HG03575 (cell line): Measurements from ENCODE around the gene NOXA1.
"Not testable (repeated sequence)": the region's sequence is repeated elsewhere in the genome, so short reads cannot be mapped to it uniquely, and the experiment has no call there.

Experiments used
- ATAC-seq: cut with Tn5 transposase; IDR thresholded peaks from one replicate; pipeline ENCODE4 v1.9.1; 2021; ENCODE audit not compliant: unreplicated experiment, insufficient number of reproducible peaks, low FRiP score; ENCODE audit errors: extremely low read depth

NOXA1 gene

DNA sequence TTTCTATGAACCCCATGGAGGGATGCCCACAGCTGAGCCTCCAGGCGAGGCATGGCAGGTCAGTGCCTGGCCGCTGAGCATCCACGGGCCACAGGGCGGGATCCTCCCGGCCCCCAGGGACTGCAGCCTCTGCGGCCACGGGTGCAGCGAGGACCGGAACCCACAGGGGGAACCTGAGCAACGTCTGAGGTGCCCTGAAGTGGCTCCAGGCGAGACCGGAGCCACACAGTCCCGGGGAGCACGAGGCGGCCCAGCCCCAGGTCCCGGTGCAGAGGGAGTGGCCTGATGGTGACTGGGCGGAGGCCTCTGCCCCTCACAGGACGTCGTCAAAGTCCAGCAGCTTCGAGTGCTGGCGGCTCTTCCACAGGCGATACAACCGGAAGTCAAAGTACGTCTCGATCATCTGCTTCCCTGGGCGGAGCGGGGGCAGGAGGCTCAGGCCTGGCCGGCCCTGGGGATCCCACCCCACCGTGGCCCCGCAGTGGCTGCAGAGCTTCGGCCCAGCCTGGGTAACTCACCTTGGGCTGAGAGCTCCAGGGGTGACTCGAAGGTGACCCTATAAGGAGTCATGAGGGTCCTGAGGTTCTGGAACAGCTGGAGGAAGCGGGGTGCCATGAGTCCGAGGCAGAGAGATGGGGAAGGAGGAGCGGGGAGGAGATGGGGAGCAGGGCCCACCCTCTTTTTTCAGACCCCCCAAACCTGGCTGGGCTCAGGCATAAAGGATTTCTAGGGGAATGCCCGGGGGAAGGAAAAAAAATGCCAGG is 26.1 kb downstream of the NOXA1 start:
- ATAC-seq, result no peak

DNA sequence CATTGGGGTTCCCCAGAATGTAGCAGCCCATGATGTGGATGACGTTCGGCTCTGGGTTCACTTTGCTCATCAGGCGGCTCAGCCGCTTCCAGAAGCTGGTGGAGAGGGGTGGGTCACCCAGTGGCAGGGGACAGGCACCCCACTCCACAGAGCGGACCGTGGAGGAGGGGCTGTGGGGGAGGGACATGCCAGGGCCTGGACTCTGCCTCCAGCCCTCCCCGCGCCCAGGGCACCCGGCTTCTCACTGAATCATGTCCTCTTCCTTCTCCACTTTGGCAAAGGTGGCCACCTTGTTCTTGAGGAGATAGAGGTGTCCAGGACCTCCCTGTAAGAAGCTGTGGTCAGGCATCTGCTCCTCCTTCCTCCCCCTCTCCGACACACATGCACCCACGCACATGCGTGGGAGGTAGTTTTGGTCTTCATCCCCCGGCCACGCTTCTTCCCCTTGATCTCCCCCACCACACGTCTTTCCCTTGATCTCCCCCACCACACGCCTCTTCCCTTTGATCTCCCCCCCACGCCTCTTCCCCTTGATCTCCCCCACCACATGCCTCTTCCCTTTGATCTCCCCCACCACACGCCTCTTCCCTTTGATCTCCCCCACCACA is 26.8 kb downstream of the NOXA1 start:
- no peak for ATAC-seq

DNA sequence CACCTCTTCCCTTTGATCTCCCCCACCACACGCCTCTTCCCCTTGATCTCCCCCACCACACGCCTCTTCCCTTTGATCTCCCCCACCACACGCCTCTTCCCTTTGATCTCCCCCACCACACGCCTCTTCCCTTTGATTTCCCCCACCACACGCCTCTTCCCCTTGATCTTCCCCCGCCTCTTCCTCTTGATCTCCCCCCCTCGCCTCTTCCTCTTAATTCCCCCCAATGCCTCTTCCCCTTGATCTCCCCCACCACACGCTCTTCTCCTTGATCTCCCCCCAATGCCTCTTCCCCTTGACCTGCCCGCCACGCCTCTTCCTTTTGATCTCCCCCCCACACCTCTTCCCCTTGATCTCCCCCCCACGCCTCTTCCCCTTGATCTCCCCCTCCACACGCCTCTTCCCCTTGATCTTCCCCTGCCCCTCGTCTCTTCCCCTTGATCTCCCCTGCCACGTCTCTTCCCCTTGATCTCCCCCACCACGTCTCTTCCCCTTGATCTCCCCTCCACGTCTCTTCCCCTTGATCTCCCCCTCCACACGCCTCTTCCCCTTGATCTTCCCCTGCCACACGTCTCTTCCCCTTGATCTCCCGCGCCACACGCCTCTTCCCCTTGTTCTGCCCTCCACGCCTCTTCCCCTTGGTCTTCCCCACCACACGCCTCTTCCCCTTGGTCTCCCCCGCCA is 27.5 kb downstream of the NOXA1 start:
- ATAC-seq, result not testable (repeated sequence)

DNA sequence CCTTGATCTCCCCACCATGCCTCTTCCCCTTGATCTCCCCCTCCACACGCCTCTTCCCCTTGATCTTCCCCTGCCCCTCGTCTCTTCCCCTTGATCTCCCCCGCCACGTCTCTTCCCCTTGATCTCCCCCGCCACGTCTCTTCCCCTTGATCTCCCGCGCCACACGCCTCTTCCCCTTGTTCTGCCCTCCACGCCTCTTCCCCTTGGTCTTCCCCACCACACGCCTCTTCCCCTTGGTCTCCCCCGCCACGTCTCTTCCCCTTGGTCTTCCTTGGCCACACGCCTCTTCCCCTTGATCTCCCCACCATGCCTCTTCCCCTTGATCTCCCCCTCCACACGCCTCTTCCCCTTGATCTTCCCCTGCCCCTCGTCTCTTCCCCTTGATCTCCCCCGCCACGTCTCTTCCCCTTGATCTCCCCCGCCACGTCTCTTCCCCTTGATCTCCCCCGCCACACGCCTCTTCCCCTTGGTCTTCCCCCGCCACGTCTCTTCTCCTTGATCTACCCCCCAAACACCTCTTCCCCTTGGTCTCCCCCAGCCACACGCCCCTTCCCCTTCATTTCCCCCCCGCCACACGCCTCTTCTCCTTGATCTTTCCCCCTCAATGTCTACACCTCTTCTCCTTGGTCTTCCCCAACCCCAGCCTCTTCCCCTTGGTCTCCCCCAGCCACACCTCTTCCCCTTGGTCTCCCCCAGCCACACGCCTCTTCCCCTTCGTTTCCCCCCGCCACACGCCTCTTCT is 28.2 kb downstream of the NOXA1 start:
- ATAC-seq, result not testable (repeated sequence)

DNA sequence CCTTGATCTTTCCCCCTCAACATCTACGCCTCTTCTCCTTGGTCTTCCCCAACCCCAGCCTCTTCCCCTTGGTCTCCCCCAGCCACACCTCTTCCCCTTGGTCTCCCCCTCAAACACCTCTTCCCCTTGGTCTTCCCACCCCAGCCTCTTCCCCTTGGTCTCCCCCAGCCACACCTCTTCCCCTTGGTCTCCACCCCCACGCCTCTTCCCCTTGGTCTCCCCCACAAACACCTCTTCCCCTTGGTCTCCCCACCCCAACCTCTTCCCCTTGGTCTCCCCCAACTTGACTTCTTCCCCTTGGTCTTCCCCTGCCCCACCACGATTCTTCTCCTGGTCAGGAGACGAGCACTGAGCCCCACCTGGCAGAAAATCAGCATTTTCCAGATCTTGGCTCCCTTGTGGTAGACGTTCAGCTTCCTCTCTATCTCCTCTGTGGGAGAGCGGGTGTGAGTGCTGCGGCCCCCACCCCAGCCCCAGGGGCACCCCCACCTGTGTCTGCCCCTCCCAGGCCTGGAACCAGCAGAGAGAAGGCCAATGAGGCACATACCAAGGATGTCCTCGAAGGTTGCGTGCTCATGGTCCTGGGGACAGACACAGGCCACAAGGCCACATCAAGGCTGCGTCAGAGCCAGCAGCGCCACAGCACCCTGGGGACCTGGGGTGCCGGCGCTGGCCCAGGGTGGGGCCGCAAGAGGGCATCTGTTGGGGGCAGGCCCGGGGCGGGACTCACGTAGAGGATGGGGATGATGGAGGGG is 29.0 kb downstream of the NOXA1 start:
- no peak for ATAC-seq

DNA sequence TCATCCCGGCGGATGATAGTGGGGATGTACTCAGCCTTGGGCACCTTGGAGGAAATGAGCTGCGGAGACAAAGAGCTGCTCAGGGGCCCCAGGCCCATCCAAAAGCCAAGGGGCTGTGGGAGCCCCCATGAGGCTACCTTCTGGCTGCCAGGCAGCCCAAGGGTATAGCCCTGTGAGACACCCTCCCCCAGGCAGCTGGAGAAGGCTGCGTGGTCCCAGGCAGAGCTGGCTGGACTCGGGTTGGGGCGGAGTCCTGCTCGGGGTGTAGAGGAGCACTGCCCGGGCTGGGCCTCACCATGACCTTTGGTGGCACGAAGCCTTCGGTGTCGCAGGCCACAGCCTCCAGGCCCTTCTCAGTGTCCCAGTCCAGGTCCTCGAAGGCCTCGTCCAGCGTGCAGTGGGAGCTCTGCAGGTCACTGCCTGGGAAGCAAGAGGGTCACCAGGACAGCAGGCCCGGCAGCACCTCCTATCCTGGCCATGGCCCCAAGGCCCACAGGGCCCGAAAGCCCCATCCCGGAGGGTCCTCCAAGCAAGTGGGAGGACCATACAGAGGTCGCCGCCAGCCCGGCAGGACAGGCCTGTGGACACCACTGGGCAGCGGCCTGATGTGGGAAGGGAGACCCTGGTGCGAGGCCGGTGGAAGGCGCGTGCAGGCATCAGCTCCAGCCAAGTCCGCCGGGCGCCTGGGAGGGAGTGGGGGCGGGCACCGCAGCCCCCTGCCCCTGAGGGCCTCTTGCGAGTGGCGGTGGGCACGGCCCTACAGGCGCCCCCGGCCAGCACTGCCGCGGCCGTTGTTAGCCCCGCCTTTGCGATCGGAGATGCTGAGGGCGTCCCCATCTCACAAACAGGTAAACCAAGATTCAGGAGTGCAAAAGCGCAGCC is 29.8 kb downstream of the NOXA1 start:
- ATAC-seq, result no peak

DNA sequence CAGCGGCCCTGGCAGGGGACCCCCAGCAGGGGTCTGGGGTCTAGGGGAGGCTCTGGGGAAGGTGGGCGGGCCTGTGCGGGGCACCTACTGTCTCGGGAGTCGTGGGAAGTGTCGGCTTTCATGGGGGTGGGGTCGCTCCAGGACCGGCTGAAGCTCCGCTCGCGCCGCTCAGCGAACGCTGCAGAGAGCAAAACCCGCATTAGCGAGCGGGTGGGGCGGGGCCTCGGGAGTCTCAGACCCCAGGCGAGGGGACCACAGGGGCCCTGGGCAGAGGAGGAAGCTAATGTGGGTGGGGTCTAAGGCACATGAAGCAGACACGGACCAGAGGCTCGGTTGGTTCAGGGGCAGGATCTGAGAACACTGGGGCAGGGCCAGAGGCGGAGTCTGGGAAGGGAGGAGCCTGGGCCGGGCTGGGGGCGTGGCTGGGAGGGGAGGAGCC is 30.5 kb downstream of the NOXA1 start:
- no peak for ATAC-seq

DNA sequence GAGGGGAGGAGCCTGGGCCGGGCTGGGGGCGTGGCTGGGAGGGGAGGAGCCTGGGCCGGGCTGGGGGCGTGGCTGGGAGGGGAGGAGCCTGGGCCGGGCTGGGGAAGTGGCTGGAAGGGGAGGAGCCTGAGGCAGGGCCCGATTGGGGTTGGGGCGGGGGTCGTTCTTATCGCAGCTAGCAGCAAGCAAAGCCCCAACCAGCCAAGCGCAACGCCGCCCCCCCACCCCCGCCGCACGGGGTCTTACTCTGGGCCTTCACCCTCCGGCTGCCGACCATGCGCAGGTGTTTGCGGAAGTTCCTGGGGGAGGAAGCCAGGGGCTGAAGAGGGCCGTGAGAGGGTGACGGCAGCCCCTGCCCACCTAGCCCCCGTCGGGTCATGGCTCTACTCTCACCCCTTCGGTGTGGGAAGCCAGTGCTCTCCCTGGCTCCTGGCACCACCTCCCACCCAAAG is 31.0 kb downstream of the NOXA1 start:
- no peak for ATAC-seq

DNA sequence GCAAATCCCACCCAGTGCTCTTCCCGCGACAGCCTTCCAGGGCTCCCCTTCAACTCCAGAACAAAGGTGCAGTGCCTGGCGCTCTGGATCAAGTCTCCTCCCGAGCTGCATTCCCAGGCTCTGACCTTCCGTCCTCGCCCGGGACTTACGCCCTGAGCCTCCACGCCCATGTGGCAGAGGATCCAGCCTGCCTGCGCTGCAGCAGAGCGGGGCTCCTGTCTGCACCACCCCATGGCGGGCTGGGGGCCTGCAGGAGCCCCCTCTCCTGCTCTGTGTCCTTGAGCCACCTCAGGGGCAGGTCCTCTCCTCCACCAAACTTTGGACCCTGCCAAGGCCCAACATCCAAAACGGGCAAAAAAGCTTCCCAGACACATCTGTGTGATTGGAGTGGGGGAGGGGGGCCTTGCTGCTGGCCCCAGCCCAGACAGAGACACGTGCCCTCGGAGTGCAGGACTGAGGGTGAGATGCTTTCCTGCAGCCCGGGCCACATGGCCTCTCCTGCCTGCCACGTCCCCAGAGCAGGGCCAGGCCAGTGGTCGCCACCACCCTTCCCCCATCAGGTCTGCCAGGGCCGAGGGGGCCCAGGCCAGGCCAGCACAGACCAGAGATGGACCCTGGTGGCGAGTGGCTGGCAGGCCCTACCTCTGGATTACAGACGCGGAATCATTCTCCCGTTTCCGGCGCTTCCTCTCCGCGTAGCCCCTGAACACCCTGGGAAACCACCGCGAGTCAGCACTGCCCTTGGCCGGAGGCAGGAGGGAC is 31.6 kb downstream of the NOXA1 start:
- ATAC-seq, result no peak

DNA sequence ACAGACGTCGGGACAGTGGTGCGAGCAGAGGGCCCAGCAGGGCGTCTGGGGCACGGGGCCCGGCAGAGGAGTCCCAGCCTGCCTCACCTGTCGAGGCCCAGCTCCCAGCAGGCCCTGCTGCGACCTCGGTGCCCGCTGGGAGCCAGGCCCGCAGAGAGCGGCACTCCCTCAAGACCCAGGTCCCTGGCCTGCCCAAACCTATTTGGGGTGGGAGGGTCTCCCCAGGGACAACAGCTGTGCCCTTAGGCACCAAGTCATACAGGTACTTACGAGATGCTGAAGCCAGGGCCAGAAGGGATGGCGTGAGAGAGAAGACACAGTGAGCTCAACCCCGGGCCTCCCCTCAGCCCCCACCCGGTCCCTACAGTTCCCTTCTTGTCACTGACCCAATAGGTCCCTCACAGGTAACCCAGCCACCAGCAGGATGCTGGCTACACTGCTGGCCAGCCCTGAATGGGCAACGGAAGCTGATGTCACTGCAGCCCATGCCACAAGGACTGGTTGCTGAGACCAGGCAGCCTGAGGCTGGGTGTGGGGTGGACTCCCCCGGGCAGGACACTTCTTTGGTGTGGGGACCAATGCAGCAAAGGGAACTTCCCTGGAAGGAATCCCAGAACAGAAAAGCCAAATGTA is 32.3 kb downstream of the NOXA1 start:
- no peak for ATAC-seq

DNA sequence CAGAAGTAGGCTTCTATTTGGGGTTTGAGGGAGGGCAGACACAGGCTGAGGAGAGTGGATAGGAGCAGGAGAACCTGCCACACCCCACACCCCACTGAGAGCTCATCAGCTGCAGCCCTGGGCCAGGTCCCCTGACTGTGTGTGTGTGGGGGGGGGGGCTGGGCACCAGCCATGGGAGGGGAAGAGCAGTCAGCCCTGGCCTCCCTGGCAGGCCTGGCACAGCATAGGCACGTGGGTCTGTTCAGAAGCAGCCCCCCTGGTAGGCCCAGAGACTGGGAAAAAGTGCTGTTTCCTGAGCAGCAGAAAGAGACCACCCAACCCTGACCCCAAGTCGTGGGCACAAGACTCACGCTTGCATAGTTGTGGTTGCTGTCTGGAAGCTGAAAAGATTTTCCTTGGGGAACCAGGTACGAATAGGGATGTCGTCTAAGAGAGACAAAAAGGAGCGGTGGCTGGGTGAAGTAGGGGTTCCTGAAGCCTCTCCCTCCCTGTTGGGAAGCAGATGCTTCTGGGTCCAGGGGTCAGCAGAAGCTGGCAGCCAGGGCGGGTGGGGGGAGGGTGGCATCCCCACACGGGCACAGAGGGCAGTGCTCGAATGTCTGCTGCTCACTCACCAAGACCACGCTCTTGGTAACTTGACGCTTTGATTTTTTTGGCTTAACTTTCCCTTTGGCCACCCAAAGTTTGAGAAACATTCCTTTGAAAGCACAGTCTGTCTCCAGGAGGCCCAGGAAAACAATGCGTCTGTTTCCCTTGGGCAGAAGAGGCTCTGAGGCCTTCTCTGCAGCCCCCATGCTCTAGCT is 33.1 kb downstream of the NOXA1 start:
- ATAC-seq, result no peak

DNA sequence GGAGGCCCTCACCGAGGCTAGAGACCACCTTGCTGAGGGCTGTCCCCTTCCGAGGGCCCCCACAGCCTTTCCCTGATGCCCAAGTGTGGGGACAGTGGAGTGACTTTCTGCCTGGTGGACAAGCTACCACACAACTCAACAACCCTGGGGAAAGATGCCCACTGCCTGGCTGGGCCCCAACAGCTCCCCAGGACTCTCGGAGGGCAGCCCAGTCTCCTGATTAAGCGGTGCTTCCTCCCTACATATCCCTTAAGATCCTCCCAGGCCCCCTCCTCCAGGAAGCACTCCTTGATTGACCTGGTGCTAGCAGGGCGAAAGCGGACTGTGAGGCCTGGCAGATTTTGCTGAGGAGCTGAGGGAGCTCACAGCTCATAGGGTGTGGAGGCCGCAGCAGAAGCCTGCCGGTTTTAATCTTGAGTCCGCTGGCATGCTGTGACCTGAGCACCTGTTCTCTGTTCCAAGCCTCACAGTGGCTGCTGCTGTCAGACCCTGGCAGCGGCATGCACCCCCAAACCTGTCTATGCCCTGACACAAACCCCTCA is 33.7 kb downstream of the NOXA1 start:
- no peak for ATAC-seq

DNA sequence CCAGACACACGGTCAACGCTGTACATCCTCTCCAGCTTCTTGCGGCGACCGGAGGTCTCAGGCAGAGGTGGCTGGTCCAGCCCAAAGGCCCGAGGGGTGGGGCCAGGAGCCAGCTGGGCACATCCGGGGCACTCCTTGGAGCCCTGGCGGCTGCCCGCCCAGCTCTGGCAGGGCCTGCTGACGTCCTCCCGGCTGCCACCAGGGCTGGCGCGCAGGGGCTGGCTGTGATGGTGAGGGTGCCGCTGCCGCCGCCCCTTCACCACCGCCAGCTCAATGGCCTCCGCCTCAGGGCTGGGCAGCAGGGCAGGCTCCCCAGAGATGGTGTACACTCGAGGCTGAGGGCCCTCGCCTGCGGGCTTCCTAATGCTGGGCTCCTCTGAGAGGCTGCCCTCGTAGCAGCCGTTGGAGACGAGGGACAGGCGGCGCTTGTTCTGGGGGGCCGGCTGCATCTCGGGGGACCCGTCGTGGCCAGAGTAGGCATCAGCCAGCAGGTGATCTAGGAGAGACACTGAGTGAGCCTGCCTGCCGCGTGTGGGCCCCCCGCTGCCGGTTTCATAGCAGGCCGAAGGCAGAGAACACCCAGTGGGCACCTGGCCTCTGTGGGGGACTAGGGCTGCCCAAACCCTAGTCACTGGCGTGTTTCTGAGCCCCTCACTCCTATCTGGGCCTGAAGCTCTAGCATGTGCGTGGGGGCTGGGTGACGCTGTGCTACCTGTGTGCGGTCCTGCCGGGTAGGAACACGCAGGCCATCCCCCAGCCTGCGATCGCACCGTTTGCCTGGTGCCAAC is 34.4 kb downstream of the NOXA1 start:
- ATAC-seq, result no peak

DNA sequence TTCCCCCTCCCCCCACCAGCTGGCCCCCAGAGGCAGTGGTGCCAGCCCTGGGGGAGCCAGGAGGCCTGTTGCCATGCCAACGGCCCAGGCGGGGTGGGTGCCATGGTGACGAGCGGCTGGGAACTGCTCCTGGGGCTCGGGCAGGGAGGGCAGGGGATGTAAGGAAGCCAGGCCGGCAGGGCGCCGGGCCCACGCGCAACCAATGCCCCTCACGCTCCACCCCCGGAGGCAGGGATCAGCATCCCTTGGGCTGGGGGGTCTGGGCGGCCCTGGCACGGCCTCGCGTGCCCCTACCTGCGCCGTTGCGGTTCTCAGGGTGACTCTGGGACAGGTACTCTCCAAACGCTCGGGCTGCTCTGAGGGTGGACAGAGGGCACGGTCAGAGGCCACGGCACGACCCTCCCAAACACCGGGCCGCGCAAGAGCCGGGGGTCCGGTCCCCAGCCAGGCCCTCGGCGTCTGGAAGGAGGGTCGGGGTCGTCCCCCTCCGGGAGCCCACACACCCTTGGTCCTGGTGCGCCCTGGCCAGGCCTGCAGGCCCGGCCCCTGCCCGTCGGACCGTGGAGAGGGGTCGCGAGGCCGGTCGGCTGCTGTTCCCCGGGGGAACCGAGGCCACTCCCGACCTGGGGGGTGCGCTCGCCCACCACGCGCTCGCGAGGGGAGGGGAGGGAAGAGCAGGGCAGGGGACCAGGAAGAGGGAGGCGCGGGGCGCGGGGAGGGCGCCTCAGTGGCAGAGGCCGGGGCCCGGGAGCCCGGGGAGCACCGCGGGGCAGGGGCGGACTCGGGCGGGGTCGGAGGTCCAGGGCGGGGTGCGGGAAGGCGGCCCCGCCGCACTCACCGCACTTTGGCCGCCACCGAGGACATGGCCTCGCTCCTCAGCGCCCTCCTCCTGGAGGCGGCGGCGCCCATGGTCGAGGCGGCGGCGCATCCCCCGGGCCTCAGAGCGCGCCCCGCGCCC is 35.3 kb downstream of the NOXA1 start:
- ATAC-seq, result no peak
